IMR-90 (cell line): ENCODE data around the gene ZDHHC22. TPM values are rescaled to one million over a fixed set of nuclear protein-coding genes. Genes with fewer than 3 reads are reported as not detected.

Experiments
- ATAC-seq: fragments of 200-7000 bp; cut with Tn5 transposase; 2 replicates; pipeline ENCODE4 v1.9.1; 2020; ENCODE audit warnings: low read depth, mild to moderate bottlenecking, moderate library complexity
- BruUV-seq: library from RNA; stranded (reverse); fragments of 400-500 nt; replicated peaks from 2 replicates; lab custom pipeline; 2021; lab: Mats Ljungman, UMichigan
- CTCF ChIA-PET: fragments of 300-600 bp; formaldehyde crosslinking; extraction: SDS; loops from one replicate; lab custom pipeline; 2021; ENCODE audit warnings: antibody characterized with exemption; lab: Yijun Ruan, JAX
- POLR2A ChIA-PET: fragments of 300-600 bp; sonication (Branson Sonifier 250); formaldehyde crosslinking; loops from one replicate; lab custom pipeline; 2022; ENCODE audit warnings: antibody characterized with exemption; ENCODE audit not compliant: unreplicated experiment; lab: Charles Lee
- DNase-seq: peaks from one replicate; pipeline ENCODE4 v3.0.0; 2013
- H2AFZ ChIP-seq: replicated peaks from 2 replicates; pipeline ENCODE3; 2013; ENCODE audit warnings: low read length, mild to moderate bottlenecking; ENCODE audit not compliant: poor library complexity
- H2AK5ac ChIP-seq: 2 replicates; pipeline ENCODE4 v1.6.1; 2013; ENCODE audit warnings: low read depth, low read length, inconsistent platforms
- H2AK9ac ChIP-seq: replicated peaks from 2 replicates; pipeline ENCODE3; 2013; ENCODE audit warnings: mild to moderate bottlenecking, low read depth, low read length, moderate library complexity; ENCODE audit not compliant: poor library complexity
- H2BK120ac ChIP-seq: 2 replicates; pipeline ENCODE4 v1.6.1; 2013; ENCODE audit warnings: low read depth, low read length, inconsistent platforms
- H2BK15ac ChIP-seq: 3 replicates; pipeline ENCODE4 v1.6.1; 2013; ENCODE audit warnings: low read depth, low read length, inconsistent platforms
- H2BK20ac ChIP-seq: 2 replicates; pipeline ENCODE4 v1.6.1; 2013; ENCODE audit warnings: low read depth, mild to moderate bottlenecking, inconsistent platforms, low read length, moderate library complexity
- H2BK5ac ChIP-seq: 2 replicates; pipeline ENCODE4 v1.6.1; 2013; ENCODE audit warnings: mild to moderate bottlenecking, low read depth, low read length, inconsistent platforms; ENCODE audit not compliant: poor library complexity, severe bottlenecking
- H3K14ac ChIP-seq: replicated peaks from 2 replicates; pipeline ENCODE4 v1.6.1; 2013; ENCODE audit warnings: low read depth, low read length, inconsistent platforms
- H3K18ac ChIP-seq: 2 replicates; pipeline ENCODE4 v1.6.1; 2013; ENCODE audit warnings: low read depth, low read length, control low read depth
- H3K23ac ChIP-seq: 2 replicates; pipeline ENCODE4 v1.6.1; 2013; ENCODE audit warnings: low read depth, low read length, inconsistent platforms
- H3K27ac ChIP-seq: 2 replicates; pipeline ENCODE4 v1.5.1; 2013; ENCODE audit warnings: mild to moderate bottlenecking, control low read depth, low read length; ENCODE audit not compliant: insufficient read depth
- H3K27me3 ChIP-seq: 2 replicates; pipeline ENCODE4 v1.6.1; 2013; ENCODE audit warnings: low read length; ENCODE audit not compliant: control insufficient read depth, insufficient read depth
- H3K36me3 ChIP-seq: 2 replicates; pipeline ENCODE4 v1.6.1; 2013; ENCODE audit warnings: low read length, mixed read lengths; ENCODE audit not compliant: control insufficient read depth, insufficient read depth
- H3K4ac ChIP-seq: 2 replicates; pipeline ENCODE4 v1.6.1; 2013; ENCODE audit warnings: low read depth, low read length, inconsistent platforms
- H3K4me1 ChIP-seq: 2 replicates; pipeline ENCODE4 v1.6.1; 2013; ENCODE audit warnings: low read length, mixed read lengths; ENCODE audit not compliant: control insufficient read depth, insufficient read depth
- H3K4me2 ChIP-seq: 2 replicates; pipeline ENCODE4 v1.6.1; 2013; ENCODE audit warnings: low read depth, mild to moderate bottlenecking, control low read depth, low read length, moderate library complexity
- H3K4me3 ChIP-seq: 2 replicates; pipeline ENCODE4 v1.5.1; 2013; ENCODE audit warnings: low read depth, mild to moderate bottlenecking, control low read depth, low read length, moderate library complexity; ENCODE audit not compliant: insufficient read depth
- H3K56ac ChIP-seq: 2 replicates; pipeline ENCODE4 v1.6.1; 2013; ENCODE audit warnings: low read length, inconsistent platforms; ENCODE audit not compliant: insufficient read depth; ENCODE audit errors: extremely low read depth
- H3K79me1 ChIP-seq, 2 experiments: 2 replicates each; pipeline ENCODE4 v1.6.1; 2013; ENCODE audit warnings: low read length in 2 of 2, inconsistent platforms in 1 of 2, low read depth in 1 of 2
- H3K9ac ChIP-seq: 2 replicates; pipeline ENCODE4 v1.6.1; 2013; ENCODE audit warnings: low read depth, low read length, control low read depth
- H3K9me1 ChIP-seq: 2 replicates; pipeline ENCODE4 v1.6.1; 2013; ENCODE audit warnings: low read length, inconsistent platforms; ENCODE audit not compliant: insufficient read depth
- H3K9me3 ChIP-seq: 2 replicates; pipeline ENCODE4 v1.6.1; 2013; ENCODE audit warnings: low read length; ENCODE audit not compliant: control insufficient read depth, insufficient read depth
- H4K20me1 ChIP-seq: 2 replicates; pipeline ENCODE4 v1.6.1; 2013; ENCODE audit warnings: low read length, inconsistent platforms; ENCODE audit not compliant: insufficient read depth
- H4K5ac ChIP-seq: 2 replicates; pipeline ENCODE4 v1.6.1; 2013; ENCODE audit warnings: mild to moderate bottlenecking, low read depth, low read length, control low read depth
- H4K8ac ChIP-seq, 2 experiments: 2 replicates each; pipeline ENCODE4 v1.6.1; 2013; ENCODE audit warnings: low read depth in 2 of 2, low read length in 2 of 2, control low read depth in 1 of 2, inconsistent platforms in 1 of 2
- H4K91ac ChIP-seq: 2 replicates; pipeline ENCODE4 v1.6.1; 2013; ENCODE audit warnings: low read depth, low read length, inconsistent platforms; ENCODE audit not compliant: insufficient read depth
- BHLHE40 ChIP-seq: fragments of 150-350 bp; IDR thresholded peaks from 2 replicates; pipeline ENCODE4 v1.6.1; 2016; ENCODE audit warnings: mild to moderate bottlenecking, low read depth, low read length
- CHD1 ChIP-seq: IDR thresholded peaks from 2 replicates; pipeline ENCODE4 v1.6.1; 2012; ENCODE audit warnings: low read depth, low read length, improper control_type of control experiment
- ELK1 ChIP-seq: fragments of 150-350 bp; IDR thresholded peaks from 2 replicates; pipeline ENCODE4 v1.6.1; 2016; ENCODE audit warnings: low read depth, mild to moderate bottlenecking, low read length, moderate library complexity, borderline replicate concordance
- FOS ChIP-seq: fragments of 150-350 bp; IDR thresholded peaks from 2 replicates; pipeline ENCODE4 v1.6.1; 2016; ENCODE audit warnings: low read depth, low read length
- MAFK ChIP-seq: IDR thresholded peaks from 2 replicates; pipeline ENCODE4 v1.6.1; 2012; ENCODE audit warnings: low read depth, low read length, improper control_type of control experiment
- RAD21 ChIP-seq: IDR thresholded peaks from 2 replicates; pipeline ENCODE4 v1.6.1; 2012; ENCODE audit warnings: low read length, improper control_type of control experiment
- USF2 ChIP-seq: fragments of 150-350 bp; IDR thresholded peaks from 2 replicates; pipeline ENCODE4 v1.6.1; 2017; ENCODE audit warnings: mild to moderate bottlenecking, antibody characterized with exemption, low read length, low read depth
- WGBS, 2 experiments: methylation state at CpG; one replicate each; pipeline versions ENCODE4 v1.1.5 to v1.1.7; 2013; ENCODE audit warnings: missing lambda C conversion rate in 2 of 2; ENCODE audit not compliant: insufficient read length in 1 of 2; ENCODE audit errors: extremely low coverage in 2 of 2; 5-methylcytosine and 5-hydroxymethylcytosine counted together
- dilution Hi-C: fragments of 300-500 bp; cut with HindIII; formaldehyde crosslinking; loops from one replicate; pipeline ENCODE4 v1.14.3; 2018; ENCODE audit warnings: low sequenced_read_pairs; ENCODE audit not compliant: unreplicated experiment
- in situ Hi-C: fragments of 300-500 bp; cut with MboI; formaldehyde crosslinking; loops from 3 replicates; pipeline ENCODE4 v1.14.3; 2019; ENCODE audit warnings: low sequenced_read_pairs, inconsistent platforms, mixed read lengths
- intact Hi-C: fragments of 100-400 bp; cut with micrococcal nuclease; formaldehyde crosslinking; loops from 2 replicates; pipeline ENCODE4 v1.10.0; 2022
- polyA plus RNA-seq, 3 experiments: library from polyadenylated mRNA; depleted of rRNA; stranded (reverse); fragments of >200 nt; gene quantifications; 2 replicates each; pipeline ENCODE4 v1.2.3, GENCODE V29; 2012; ENCODE audit warnings: low replicate concordance in 1 of 3
- total RNA-seq: library from RNA; depleted of rRNA; stranded (reverse); fragments of >200 nt; gene quantifications from 2 replicates; pipeline ENCODE4 v1.2.3, GENCODE V29; 2012

ZDHHC22 gene
- total and polyA plus RNA-seq, 2 of the 4 experiments (the other 2 are of a cell fraction) = not detected

GRCh38 chr14:77099425-77100167 lies 42.0 kb downstream of the ZDHHC22 start:
- Histone ChIP-seq H2AK9ac (no peak overlapping the region), H4K91ac (no peak overlapping the region), H3K56ac (no peak overlapping the region), H3K27me3 (no peaks in the 10 kb centered on the region), H3K4me3 (peak overlapping the region; percentile 82; the same call in 1 of the 2 replicates), H2BK20ac (no peak overlapping the region), H2BK15ac (no peak overlapping the region), H3K18ac (no peak overlapping the region), H3K9ac (0 out of 2 replicates have a peak overlapping the region, but pooled peaks have one; percentile 21), H4K5ac (no peak overlapping the region), H2BK120ac (peak overlapping the region; percentile 30; the same call in 1 of the 2 replicates), H3K9me3 (no peaks in the 10 kb centered on the region), H3K4ac (peak overlapping the region; percentile 29; the same call in 1 of the 2 replicates), H4K8ac (peak overlapping the region in 1 of 2 experiments; percentile 43; a peak in 3 of 4 replicates), H3K23ac (peak overlapping the region; percentile 68; the same call in 1 of the 2 replicates), H2AFZ (no peak overlapping the region), H3K9me1 (peaks cover 4% of the 10 kb centered on the region), H3K4me2 (peak overlapping the region; percentile 76; the same call in 1 of the 2 replicates), H3K14ac (peak overlapping the region; percentile 70; the same call in 1 of the 2 replicates), H4K20me1 (no peaks in the 10 kb centered on the region), H3K79me1 (peaks cover 31 to 47% of the 10 kb centered on the region in 2 experiments), H2BK5ac (no peak overlapping the region), H2AK5ac (no peak overlapping the region), H3K4me1 (peaks cover 6% of the 10 kb centered on the region), H3K36me3 (no peaks in the 10 kb centered on the region; the same call in 1 of the 2 replicates), H3K27ac (no peak overlapping the region)
- ATAC-seq (no peak), DNase-seq (peak; percentile 78)
- in situ Hi-C loops (no loop called here), intact Hi-C loops (no loop called here), dilution Hi-C loops (loop anchor here (25.0 kb wide), 1 partner anchor 212 kb away; no protein-coding TSS in a partner anchor)
- ChIA-PET CTCF (interaction anchor here (0.5 to 1.0 kb wide), 2 partner anchors 224 to 289 kb away, joined by 4 to 6 read pairs; no protein-coding TSS in a partner anchor), POLR2A (no interaction called here)
- 60% methylated on average over 2 of the region's 7 CpGs; no CpG with 5 or more reads in 1 of the 2 experiments for WGBS, 2 experiments
- TF ChIP-seq CHD1 = no peak
- TF ChIP-seq FOS = no peak
- no peak for TF ChIP-seq ELK1
- TF ChIP-seq BHLHE40 = peak; percentile 80
- no peak for TF ChIP-seq RAD21
- TF ChIP-seq USF2 = peak; percentile 68; the same call in 1 of the 2 replicates
- TF ChIP-seq MAFK = no peak
- BruUV-seq = no TSS peak
